ENCODE results near the gene CCDC7. TPM values are rescaled to one million over a fixed set of nuclear protein-coding genes. Genes with fewer than 3 reads are reported as not detected.
"Not testable (repeated sequence)": the region's sequence is repeated elsewhere in the genome, so short reads cannot be mapped to it uniquely, and the experiment has no call there.

The CCDC7 gene
- total RNA-seq, 2 experiments from 2014 or later: 69.4 to 72.9 TPM

DNA sequence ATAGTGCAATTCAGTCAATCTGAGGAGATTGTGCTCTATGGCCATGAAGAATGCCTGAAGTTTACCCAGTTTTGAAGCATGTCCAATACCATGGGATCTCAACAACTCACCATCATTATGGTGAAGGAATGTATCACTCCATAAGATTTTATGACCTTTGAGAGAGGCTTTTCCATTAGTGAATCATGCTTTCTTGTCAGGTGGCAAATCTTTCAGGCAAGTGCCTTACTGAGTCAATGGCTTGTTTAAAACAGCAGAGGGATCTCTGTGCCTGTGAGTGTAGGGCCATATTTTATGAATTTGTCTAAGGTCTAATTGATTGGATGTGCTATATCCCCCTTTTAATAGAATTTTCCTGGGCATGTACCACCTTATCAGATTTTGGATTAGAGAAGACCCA is 131.5 kb downstream of the CCDC7 start:
- ChIA-PET CTCF (no interaction called here), POLR2A (no interaction called here)
- no peaks in the 10 kb centered on the region for H3K9me3 ChIP-seq (ENCODE audit: control insufficient read depth in 1 of 2, insufficient read depth in 1 of 2, low read length in 2 of 2)
- TF ChIP-seq CTCF (IDR thresholded peaks at IDR 0.05): no peak
- Mint-ChIP-seq H3K36me3 (ENCODE audit: low read depth) (no peaks in the 10 kb centered on the region), H3K9me3 (no peaks in the 10 kb centered on the region), H3K4me1 (ENCODE audit: low read depth) (no peaks in the 10 kb centered on the region), H3K27ac (no peak overlapping the region), H3K27me3 (no peaks in the 10 kb centered on the region), H3K4me3 (no peak overlapping the region)
- H3K27ac ChIP-seq (ENCODE audit: low read depth in 1 of 2, low read length in 2 of 2): no peak overlapping the region
- H3K36me3 ChIP-seq (ENCODE audit: insufficient read depth, low read length): no peaks in the 10 kb centered on the region
- no peak overlapping the region for H3K4me3 ChIP-seq (ENCODE audit: low read length)
- intact Hi-C loops (cut with DNase I, micrococcal nuclease): no loop called here
- DNase-seq (no peak), ATAC-seq (ENCODE audit: poor library complexity) (no peak)
- no peaks in the 10 kb centered on the region for H3K27me3 ChIP-seq (ENCODE audit: control insufficient read depth in 1 of 2, insufficient read depth in 2 of 2, low read length in 2 of 2)
- no peaks in the 10 kb centered on the region for H3K4me1 ChIP-seq (ENCODE audit: insufficient read depth, low read length)

DNA sequence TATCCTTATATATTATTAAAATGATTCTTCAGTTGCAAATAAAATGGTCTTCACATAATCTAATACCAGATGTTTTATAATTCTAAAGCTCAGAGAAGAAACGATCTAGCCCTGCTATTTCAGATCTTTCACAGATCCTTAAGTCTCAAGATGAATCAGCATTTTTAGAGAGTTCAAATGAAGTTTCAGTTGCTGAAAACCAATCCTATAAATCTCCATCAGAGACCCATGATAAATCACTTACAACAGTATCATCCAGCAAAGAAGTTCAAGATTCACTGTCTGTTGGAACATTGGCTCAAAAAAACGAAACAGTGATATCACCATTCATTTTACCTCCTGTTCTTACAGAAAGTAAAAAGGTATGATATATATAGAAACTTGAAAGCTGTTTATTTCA is 137.0 kb downstream of the CCDC7 start:
- H3K36me3 Mint-ChIP-seq (ENCODE audit: low read depth): peaks cover 30% of the 10 kb centered on the region
- CTCF ChIA-PET: interaction anchor here (0.7 kb wide), 1 partner anchor 1830 kb away, joined by 3 read pairs; no protein-coding TSS in a partner anchor
- no peak overlapping the region for H3K4me3 ChIP-seq (ENCODE audit: low read length)
- H3K9me3 ChIP-seq (ENCODE audit: control insufficient read depth in 1 of 2, insufficient read depth in 1 of 2, low read length in 2 of 2): peaks cover 0 to 3% of the 10 kb centered on the region in 2 experiments
- H3K27me3 Mint-ChIP-seq: no peaks in the 10 kb centered on the region
- POLR2A ChIA-PET: interaction anchor here (0.6 kb wide), 1 partner anchor 241 kb away, joined by 3 read pairs; no protein-coding TSS in a partner anchor
- no peak overlapping the region for H3K27ac ChIP-seq (ENCODE audit: low read depth in 1 of 2, low read length in 2 of 2)
- no peak for TF ChIP-seq CTCF (IDR thresholded peaks at IDR 0.05)
- H3K4me3 Mint-ChIP-seq: no peak overlapping the region
- no peaks in the 10 kb centered on the region for H3K4me1 Mint-ChIP-seq (ENCODE audit: low read depth)
- no peak overlapping the region for H3K27ac Mint-ChIP-seq
- DNase-seq (no peak), ATAC-seq (ENCODE audit: poor library complexity) (no peak)
- H3K4me1 ChIP-seq (ENCODE audit: insufficient read depth, low read length): no peaks in the 10 kb centered on the region
- intact Hi-C loops (cut with DNase I, micrococcal nuclease): no loop called here
- H3K27me3 ChIP-seq (ENCODE audit: control insufficient read depth in 1 of 2, insufficient read depth in 2 of 2, low read length in 2 of 2): no peaks in the 10 kb centered on the region
- H3K36me3 ChIP-seq (ENCODE audit: insufficient read depth, low read length): peaks cover 3% of the 10 kb centered on the region
- no peaks in the 10 kb centered on the region for H3K9me3 Mint-ChIP-seq

- H3K4me3 Mint-ChIP-seq; POLR2A ChIA-PET; H3K36me3 ChIP-seq (ENCODE audit: insufficient read depth, low read length); H3K27ac Mint-ChIP-seq; H3K27me3 Mint-ChIP-seq; intact Hi-C loops (cut with DNase I, micrococcal nuclease); CTCF ChIA-PET; H3K4me3 ChIP-seq (ENCODE audit: low read length); ATAC-seq (ENCODE audit: poor library complexity); H3K27me3 ChIP-seq (ENCODE audit: control insufficient read depth in 1 of 2, insufficient read depth in 2 of 2, low read length in 2 of 2); H3K4me1 Mint-ChIP-seq (ENCODE audit: low read depth); H3K4me1 ChIP-seq (ENCODE audit: insufficient read depth, low read length); DNase-seq; H3K27ac ChIP-seq (ENCODE audit: low read depth in 1 of 2, low read length in 2 of 2): not testable (repeated sequence)
- Mint-ChIP-seq H3K9me3 (peaks cover 18% of the 10 kb centered on the region), H3K36me3 (ENCODE audit: low read depth) (peaks cover 99% of the 10 kb centered on the region)
- peaks cover 15 to 19% of the 10 kb centered on the region in 2 experiments for H3K9me3 ChIP-seq (ENCODE audit: control insufficient read depth in 1 of 2, insufficient read depth in 1 of 2, low read length in 2 of 2)
Measured at GRCh38 chr10:32598022-32598421, 152.1 kb downstream of the CCDC7 start.

DNA sequence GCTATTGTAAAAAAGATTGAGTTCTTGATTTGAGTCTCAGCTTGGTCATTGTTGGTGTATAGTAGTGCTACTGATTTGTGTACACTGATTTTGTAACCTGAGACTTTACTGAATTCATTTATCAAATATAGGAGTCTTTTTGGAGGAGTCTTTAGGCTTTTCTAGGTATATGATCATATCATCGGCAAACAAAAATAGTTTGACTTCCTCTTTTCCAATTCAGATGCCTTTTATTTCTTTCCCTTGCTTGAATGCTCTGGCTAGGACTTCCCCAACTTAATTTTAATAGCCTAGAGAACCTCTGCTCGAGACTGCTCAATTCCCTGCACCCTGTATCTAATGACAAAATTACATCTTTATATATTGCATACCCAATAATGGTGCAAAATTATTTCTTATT is 154.4 kb downstream of the CCDC7 start:
- no peak for ATAC-seq (ENCODE audit: poor library complexity)
- H3K27me3 Mint-ChIP-seq: no peaks in the 10 kb centered on the region
- no peak for DNase-seq
- peaks cover 5% of the 10 kb centered on the region for H3K4me1 Mint-ChIP-seq (ENCODE audit: low read depth)
- Histone ChIP-seq H3K27ac (ENCODE audit: low read depth in 1 of 2, low read length in 2 of 2) (no peak overlapping the region), H3K27me3 (ENCODE audit: control insufficient read depth in 1 of 2, insufficient read depth in 2 of 2, low read length in 2 of 2) (no peaks in the 10 kb centered on the region), H3K4me1 (ENCODE audit: insufficient read depth, low read length) (no peaks in the 10 kb centered on the region), H3K9me3 (ENCODE audit: control insufficient read depth in 1 of 2, insufficient read depth in 1 of 2, low read length in 2 of 2) (peaks cover 15 to 19% of the 10 kb centered on the region in 2 experiments), H3K36me3 (ENCODE audit: insufficient read depth, low read length) (peaks cover 4% of the 10 kb centered on the region), H3K4me3 (ENCODE audit: low read length) (no peak overlapping the region)
- no peak overlapping the region for H3K27ac Mint-ChIP-seq
- ChIA-PET POLR2A (no interaction called here), CTCF (no interaction called here)
- TF ChIP-seq CTCF (IDR thresholded peaks at IDR 0.05): no peak
- H3K36me3 Mint-ChIP-seq (ENCODE audit: low read depth): peaks cover 96% of the 10 kb centered on the region
- intact Hi-C loops (cut with DNase I, micrococcal nuclease): no loop called here
- H3K9me3 Mint-ChIP-seq: peaks cover 21% of the 10 kb centered on the region
- no peak overlapping the region for H3K4me3 Mint-ChIP-seq

GRCh38 chr10:32601562-32601961 is 155.6 kb downstream of the CCDC7 start:
- H3K4me3 Mint-ChIP-seq; H3K27ac Mint-ChIP-seq; H3K27me3 ChIP-seq (ENCODE audit: control insufficient read depth in 1 of 2, insufficient read depth in 2 of 2, low read length in 2 of 2); CTCF ChIA-PET; ATAC-seq (ENCODE audit: poor library complexity); intact Hi-C loops (cut with DNase I, micrococcal nuclease); H3K4me1 ChIP-seq (ENCODE audit: insufficient read depth, low read length); H3K27me3 Mint-ChIP-seq; H3K27ac ChIP-seq (ENCODE audit: low read depth in 1 of 2, low read length in 2 of 2); H3K36me3 ChIP-seq (ENCODE audit: insufficient read depth, low read length); H3K4me3 ChIP-seq (ENCODE audit: low read length); POLR2A ChIA-PET; H3K4me1 Mint-ChIP-seq (ENCODE audit: low read depth); DNase-seq: not testable (repeated sequence)
- Mint-ChIP-seq H3K36me3 (ENCODE audit: low read depth) (peaks cover 94% of the 10 kb centered on the region), H3K9me3 (peaks cover 17% of the 10 kb centered on the region)
- H3K9me3 ChIP-seq (ENCODE audit: control insufficient read depth in 1 of 2, insufficient read depth in 1 of 2, low read length in 2 of 2): peaks cover 15 to 22% of the 10 kb centered on the region in 2 experiments
